NCI-H2196 (cell line): Measurements from ENCODE around the gene PTK6.

Experiments used
- DNase-seq: peaks from one replicate; lab custom pipeline; 2025; ENCODE audit not compliant: unreplicated experiment; lab: John Stamatoyannopoulos, UW

The PTK6 gene

GRCh38 chr20:63570281-63571086, 33.3 kb upstream of the PTK6 start:
- DNase-seq, result no peak

GRCh38 chr20:63568986-63569949, 32.1 kb upstream of the PTK6 start:
- DNase-seq, result no peak

GRCh38 chr20:63568170-63568981, 31.2 kb upstream of the PTK6 start:
- DNase-seq, result no peak

GRCh38 chr20:63567386-63568169, 30.4 kb upstream of the PTK6 start:
- DNase-seq, result no peak

GRCh38 chr20:63567136-63567385, 29.9 kb upstream of the PTK6 start:
- no peak for DNase-seq

GRCh38 chr20:63566395-63567135, 29.4 kb upstream of the PTK6 start:
- no peak for DNase-seq

GRCh38 chr20:63565699-63566335, 28.6 kb upstream of the PTK6 start:
- no peak for DNase-seq

GRCh38 chr20:63565021-63565698, 28.0 kb upstream of the PTK6 start:
- no peak for DNase-seq

- no peak for DNase-seq
Observed at GRCh38 chr20:63564036-63564810, 27.0 kb upstream of the PTK6 start.

- DNase-seq, result no peak
Observed at GRCh38 chr20:63563225-63563935, 26.2 kb upstream of the PTK6 start.

GRCh38 chr20:63562461-63563224, 25.5 kb upstream of the PTK6 start:
- DNase-seq, result no peak

GRCh38 chr20:63561624-63562396, 24.6 kb upstream of the PTK6 start:
- no peak for DNase-seq

- no peak for DNase-seq
Observed at GRCh38 chr20:63560856-63561609, 23.9 kb upstream of the PTK6 start.

- DNase-seq, result no peak
Observed at GRCh38 chr20:63560333-63560805, 23.2 kb upstream of the PTK6 start.
